IPS-18a (cell line): ENCODE data around the gene ADAP1.
"Not testable (repeated sequence)": the region's sequence is repeated elsewhere in the genome, so short reads cannot be mapped to it uniquely, and the experiment has no call there.

Experiments used
- H3K27ac ChIP-seq: one replicate; pipeline ENCODE4 v1.5.1; 2013; ENCODE audit warnings: low read length
- H3K27me3 ChIP-seq: one replicate; pipeline ENCODE4 v1.6.1; 2013; ENCODE audit warnings: mild to moderate bottlenecking, low read length; ENCODE audit not compliant: control insufficient read depth, insufficient read depth
- H3K36me3 ChIP-seq: one replicate; pipeline ENCODE4 v1.6.1; 2013; ENCODE audit warnings: low read depth, low read length; ENCODE audit not compliant: control insufficient read depth
- H3K4me1 ChIP-seq: one replicate; pipeline ENCODE4 v1.6.1; 2013; ENCODE audit warnings: low read depth, low read length; ENCODE audit not compliant: control insufficient read depth
- H3K4me3 ChIP-seq: one replicate; pipeline ENCODE4 v1.5.1; 2013; ENCODE audit warnings: low read length
- H3K9ac ChIP-seq: one replicate; pipeline ENCODE4 v1.6.1; 2013; ENCODE audit warnings: mild to moderate bottlenecking, low read length, moderate library complexity
- H3K9me3 ChIP-seq: one replicate; pipeline ENCODE4 v1.6.1; 2013; ENCODE audit warnings: low read depth, low read length; ENCODE audit not compliant: control insufficient read depth

The ADAP1 gene

GRCh38 chr7:954330-955238 is at the start of gene ADAP1:
ADAP1 (minus strand) TSS chr7:954680; CDS start chr7:954477, 203 bp downstream.
- peak within 1 kb of the TSS; percentile 37 for H3K4me3 ChIP-seq
- no peak within 1 kb of the TSS for H3K9ac ChIP-seq
- peaks cover 33% of the 10 kb centered on the region for H3K27me3 ChIP-seq
- no peaks in the 10 kb centered on the region for H3K9me3 ChIP-seq
- H3K36me3 ChIP-seq = no peaks in the 10 kb centered on the region
- H3K27ac ChIP-seq = no peak within 1 kb of the TSS
- H3K4me1 ChIP-seq = no peaks in the 10 kb centered on the region

- H3K36me3 ChIP-seq, H3K27ac ChIP-seq, H3K9ac ChIP-seq, H3K27me3 ChIP-seq, H3K4me1 ChIP-seq, H3K4me3 ChIP-seq, H3K9me3 ChIP-seq: not testable (repeated sequence)
Observed at GRCh38 chr7:1002445-1002844, 48.0 kb upstream of the ADAP1 start.

GRCh38 chr7:1002026-1002425 is 47.5 kb upstream of the ADAP1 start:
- H3K27ac ChIP-seq, H3K4me3 ChIP-seq, H3K9me3 ChIP-seq, H3K36me3 ChIP-seq, H3K4me1 ChIP-seq, H3K27me3 ChIP-seq, H3K9ac ChIP-seq: not testable (repeated sequence)

GRCh38 chr7:1001069-1001770 is 46.7 kb upstream of the ADAP1 start:
- not testable (repeated sequence) for H3K9ac ChIP-seq, H3K4me1 ChIP-seq, H3K9me3 ChIP-seq, H3K36me3 ChIP-seq, H3K27ac ChIP-seq, H3K4me3 ChIP-seq, H3K27me3 ChIP-seq

GRCh38 chr7:999941-1000935 is 45.8 kb upstream of the ADAP1 start:
- H3K4me3 ChIP-seq = no peak overlapping the region
- no peak overlapping the region for H3K9ac ChIP-seq
- no peaks in the 10 kb centered on the region for H3K36me3 ChIP-seq
- H3K4me1 ChIP-seq = no peaks in the 10 kb centered on the region
- no peaks in the 10 kb centered on the region for H3K27me3 ChIP-seq
- no peak overlapping the region for H3K27ac ChIP-seq
- H3K9me3 ChIP-seq = no peaks in the 10 kb centered on the region

GRCh38 chr7:999149-999879 is 44.8 kb upstream of the ADAP1 start:
- Histone ChIP-seq H3K9ac (no peak overlapping the region), H3K27ac (no peak overlapping the region)

GRCh38 chr7:997404-998395 is 43.2 kb upstream of the ADAP1 start:
- no peaks in the 10 kb centered on the region for H3K27me3 ChIP-seq
- H3K36me3 ChIP-seq = no peaks in the 10 kb centered on the region
- no peak overlapping the region for H3K27ac ChIP-seq
- H3K4me1 ChIP-seq = peaks cover 2% of the 10 kb centered on the region
- H3K9me3 ChIP-seq = no peaks in the 10 kb centered on the region
- H3K9ac ChIP-seq = no peak overlapping the region
- H3K4me3 ChIP-seq = no peak overlapping the region

More at GRCh38 chr7:999149-999879, 44.8 kb upstream of the ADAP1 start:
- no peaks in the 10 kb centered on the region for H3K36me3 ChIP-seq
- no peaks in the 10 kb centered on the region for H3K4me1 ChIP-seq
- H3K4me3 ChIP-seq = no peak overlapping the region
- no peaks in the 10 kb centered on the region for H3K9me3 ChIP-seq
- no peaks in the 10 kb centered on the region for H3K27me3 ChIP-seq

GRCh38 chr7:996079-996872 is 41.8 kb upstream of the ADAP1 start:
- Histone ChIP-seq H3K9ac (no peak overlapping the region), H3K4me1 (peaks cover 4% of the 10 kb centered on the region), H3K36me3 (no peaks in the 10 kb centered on the region), H3K27me3 (no peaks in the 10 kb centered on the region), H3K27ac (no peak overlapping the region), H3K4me3 (no peak overlapping the region), H3K9me3 (no peaks in the 10 kb centered on the region)

GRCh38 chr7:995571-995970 is 41.1 kb upstream of the ADAP1 start:
- H3K27ac ChIP-seq = no peak overlapping the region
- no peaks in the 10 kb centered on the region for H3K27me3 ChIP-seq
- H3K9ac ChIP-seq = no peak overlapping the region
- no peaks in the 10 kb centered on the region for H3K36me3 ChIP-seq
- H3K9me3 ChIP-seq = no peaks in the 10 kb centered on the region
- no peak overlapping the region for H3K4me3 ChIP-seq
- peaks cover 4% of the 10 kb centered on the region for H3K4me1 ChIP-seq
